ENCODE data around the gene ALDH3A1. TPM values are rescaled to one million over a fixed set of nuclear protein-coding genes. Genes with fewer than 3 reads are reported as not detected.
A peak's percentile ranks its signal among the peaks of the same experiment; 100 is the strongest.

Gene ALDH3A1
- polyA plus RNA-seq, 2 of the 4 experiments (the other 2 are of a cell fraction), result 959 to 1,190 TPM

DNA sequence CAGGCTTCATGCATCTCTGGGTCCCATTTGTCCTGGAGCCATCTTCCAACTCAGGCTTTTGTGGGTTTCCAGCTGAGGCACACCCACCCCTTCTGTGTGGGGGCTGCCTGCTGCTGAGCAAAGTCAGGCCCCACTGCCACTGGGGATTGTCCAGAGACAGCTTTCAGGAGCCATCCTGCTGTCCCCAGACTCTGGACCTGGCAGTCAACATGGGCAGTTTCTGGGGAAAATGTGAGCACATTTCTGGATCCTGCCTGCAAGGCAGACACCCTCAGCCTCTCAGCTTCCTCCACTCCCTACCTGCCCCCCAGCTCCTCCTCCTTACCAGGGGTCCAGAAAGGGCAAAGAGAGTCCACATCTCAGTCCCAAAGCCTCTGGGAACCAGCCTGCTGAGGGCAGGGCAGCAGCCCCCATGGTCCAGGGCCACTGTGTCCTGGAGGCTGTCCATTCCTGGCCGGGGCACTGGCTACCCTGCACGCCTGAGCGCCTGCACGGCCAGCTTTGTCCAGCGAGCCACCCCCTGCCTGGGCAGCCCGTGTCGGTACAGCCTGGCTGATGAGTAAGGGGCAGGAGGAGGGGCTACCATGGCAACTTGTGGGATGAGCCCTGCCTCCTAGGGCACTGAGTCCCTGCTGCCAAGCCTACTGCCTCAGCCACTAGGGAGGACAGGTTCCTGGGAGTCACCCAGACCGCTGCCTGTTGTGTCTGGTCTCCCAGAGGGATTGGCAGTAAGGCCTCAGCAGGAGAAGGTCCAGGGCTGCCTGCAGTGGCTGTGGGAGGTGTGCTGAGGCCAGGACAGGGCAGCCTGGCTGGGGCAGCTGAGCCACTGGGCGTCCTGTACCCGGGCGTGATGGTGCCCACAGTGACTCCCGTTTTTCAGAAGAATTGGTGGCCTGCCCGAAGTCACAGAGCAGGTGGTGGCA lies 31.7 kb downstream of the ALDH3A1 start, which contains the start of gene SLC47A2:
Gene SLC47A2 (minus strand): TSS at position 477 of the 923 bp plus-strand sequence. CDS start 29 bp downstream, at position 448.
- DNase-seq (ENCODE audit: low read depth in 1 of 2, low spot score in 1 of 2), result no peak
- POLR2A ChIA-PET, result no interaction called here

DNA sequence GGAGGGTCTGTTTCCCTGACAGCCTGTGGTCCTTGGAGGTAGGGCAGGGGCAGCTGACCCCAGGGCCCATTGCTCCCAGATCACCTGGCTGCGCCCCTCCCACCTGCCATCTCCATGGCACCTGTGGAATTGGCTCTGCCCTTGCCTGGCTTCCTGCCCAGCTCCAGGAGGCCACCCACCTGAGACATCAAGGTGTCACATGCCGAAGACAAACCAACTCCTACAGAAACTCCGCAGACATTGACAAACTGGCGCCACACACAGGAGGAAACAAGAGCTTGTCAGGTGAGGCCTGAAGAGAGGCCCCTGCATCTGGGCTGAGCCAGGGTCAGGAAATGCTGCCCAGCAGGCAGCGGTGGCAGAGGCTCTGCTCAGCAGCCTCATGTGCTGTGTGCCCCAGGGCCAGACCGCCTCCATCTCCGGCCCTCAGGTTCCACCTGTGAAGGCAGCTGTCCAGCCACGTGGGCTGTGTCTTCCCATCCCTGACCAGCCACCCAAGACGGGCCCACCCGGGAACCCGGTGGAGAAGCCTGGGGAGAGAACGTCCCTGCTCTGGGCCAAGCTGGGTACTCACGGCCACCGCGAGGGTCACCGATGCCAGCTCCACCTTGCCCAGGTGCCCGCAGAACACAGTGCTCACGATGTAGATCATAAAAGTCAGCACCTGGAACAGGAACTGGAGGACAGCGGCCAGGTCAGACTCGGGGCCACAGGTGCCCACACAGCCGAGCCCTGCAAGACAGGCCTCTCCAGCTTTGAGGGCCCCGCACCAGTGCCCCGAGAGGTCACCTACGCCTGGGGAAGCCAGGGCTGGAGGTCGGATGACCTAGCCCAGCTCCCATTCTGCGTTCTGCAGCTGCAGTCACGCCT lies 33.3 kb downstream of the ALDH3A1 start:
- no peak overlapping the region for H3K4me3 ChIP-seq
- ATAC-seq, result no peak
- ChIA-PET CTCF (interaction anchor here (0.7 to 12.9 kb wide), 11 partner anchors 13 to 352 kb away, joined by 3 to 145 read pairs (median 4); partner anchors contain the start of gene B9D1), POLR2A (interaction anchor here (0.5 kb wide), 1 partner anchor 256 kb away, joined by 3 read pairs; no protein-coding TSS in a partner anchor)
- peak overlapping the region in 1 of 2 experiments; percentile 24; a peak in 1 of 6 replicates for H3K27ac ChIP-seq
- no peak overlapping the region for H3K4me2 ChIP-seq
- peaks cover 36% of the 10 kb centered on the region for H3K4me1 ChIP-seq
- H3K9me3 ChIP-seq, result no peaks in the 10 kb centered on the region
- FAIRE-seq, result no peak
- 91% methylated on average over 19 of the region's 27 CpGs for WGBS (ENCODE audit: missing lambda C conversion rate)
- no peak for DNase-seq (ENCODE audit: low read depth in 1 of 2, low spot score in 1 of 2)
- TF ChIP-seq, protein P1, sequence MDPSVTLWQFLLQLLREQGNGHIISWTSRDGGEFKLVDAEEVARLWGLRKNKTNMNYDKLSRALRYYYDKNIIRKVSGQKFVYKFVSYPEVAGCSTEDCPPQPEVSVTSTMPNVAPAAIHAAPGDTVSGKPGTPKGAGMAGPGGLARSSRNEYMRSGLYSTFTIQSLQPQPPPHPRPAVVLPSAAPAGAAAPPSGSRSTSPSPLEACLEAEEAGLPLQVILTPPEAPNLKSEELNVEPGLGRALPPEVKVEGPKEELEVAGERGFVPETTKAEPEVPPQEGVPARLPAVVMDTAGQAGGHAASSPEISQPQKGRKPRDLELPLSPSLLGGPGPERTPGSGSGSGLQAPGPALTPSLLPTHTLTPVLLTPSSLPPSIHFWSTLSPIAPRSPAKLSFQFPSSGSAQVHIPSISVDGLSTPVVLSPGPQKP (IDR thresholded peaks at IDR 0.05; ENCODE audit: low read depth, low read length), result no peak
- no peak for TF ChIP-seq BHLHE40 (IDR thresholded peaks at IDR 0.05; ENCODE audit: low read depth, low read length)
- no peak for TF ChIP-seq TP53 (CRISPR knock-in tag; IDR thresholded peaks at IDR 0.05)
- TF ChIP-seq, protein P2, sequence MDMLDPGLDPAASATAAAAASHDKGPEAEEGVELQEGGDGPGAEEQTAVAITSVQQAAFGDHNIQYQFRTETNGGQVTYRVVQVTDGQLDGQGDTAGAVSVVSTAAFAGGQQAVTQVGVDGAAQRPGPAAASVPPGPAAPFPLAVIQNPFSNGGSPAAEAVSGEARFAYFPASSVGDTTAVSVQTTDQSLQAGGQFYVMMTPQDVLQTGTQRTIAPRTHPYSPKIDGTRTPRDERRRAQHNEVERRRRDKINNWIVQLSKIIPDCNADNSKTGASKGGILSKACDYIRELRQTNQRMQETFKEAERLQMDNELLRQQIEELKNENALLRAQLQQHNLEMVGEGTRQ (IDR thresholded peaks at IDR 0.05), result no peak
- TF ChIP-seq MAFK (IDR thresholded peaks at IDR 0.05; ENCODE audit: partially characterized antibody), result no peak
- TF ChIP-seq, protein P3, sequence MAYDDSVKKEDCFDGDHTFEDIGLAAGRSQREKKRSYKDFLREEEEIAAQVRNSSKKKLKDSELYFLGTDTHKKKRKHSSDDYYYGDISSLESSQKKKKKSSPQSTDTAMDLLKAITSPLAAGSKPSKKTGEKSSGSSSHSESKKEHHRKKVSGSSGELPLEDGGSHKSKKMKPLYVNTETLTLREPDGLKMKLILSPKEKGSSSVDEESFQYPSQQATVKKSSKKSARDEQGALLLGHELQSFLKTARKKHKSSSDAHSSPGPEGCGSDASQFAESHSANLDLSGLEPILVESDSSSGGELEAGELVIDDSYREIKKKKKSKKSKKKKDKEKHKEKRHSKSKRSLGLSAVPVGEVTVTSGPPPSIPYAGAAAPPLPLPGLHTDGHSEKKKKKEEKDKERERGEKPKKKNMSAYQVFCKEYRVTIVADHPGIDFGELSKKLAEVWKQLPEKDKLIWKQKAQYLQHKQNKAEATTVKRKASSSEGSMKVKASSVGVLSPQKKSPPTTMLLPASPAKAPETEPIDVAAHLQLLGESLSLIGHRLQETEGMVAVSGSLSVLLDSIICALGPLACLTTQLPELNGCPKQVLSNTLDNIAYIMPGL (CRISPR knock-in tag; IDR thresholded peaks at IDR 0.05; ENCODE audit: borderline replicate concordance), result no peak
- TF ChIP-seq SREBF2 (IDR thresholded peaks at IDR 0.05), result no peak
- TF ChIP-seq PHF8 (IDR thresholded peaks at IDR 0.05; ENCODE audit: borderline replicate concordance, low read depth), result no peak
- no peak for TF ChIP-seq ZSCAN20 (CRISPR knock-in tag; IDR thresholded peaks at IDR 0.05)

More for the DNA sequence above, 31.7 kb downstream of the ALDH3A1 start, which contains the start of gene SLC47A2:
- Histone ChIP-seq H3K4me3 (no peak within 1 kb of the TSS), H3K9me3 (no peaks in the 10 kb centered on the region), H3K4me1 (peaks cover 52% of the 10 kb centered on the region), H3K27ac (peak within 1 kb of the TSS in 1 of 2 experiments; percentile 82; a peak in 4 of 6 replicates), H3K4me2 (no peak within 1 kb of the TSS)
- TF ChIP-seq FOXS1 (CRISPR knock-in tag; IDR thresholded peaks at IDR 0.05) (no peak), ZFP36 (IDR thresholded peaks at IDR 0.05; ENCODE audit: borderline replicate concordance, partially characterized antibody) (no peak), POLR2A (IDR thresholded peaks at IDR 0.05; ENCODE audit: low read length) (no peak), EHF (CRISPR knock-in tag; IDR thresholded peaks at IDR 0.05) (no peak), KDM1A (IDR thresholded peaks at IDR 0.05; ENCODE audit: low read depth) (no peak), BHLHE40 (IDR thresholded peaks at IDR 0.05; ENCODE audit: low read depth, low read length) (no peak), CHD4 (IDR thresholded peaks at IDR 0.05; ENCODE audit: borderline replicate concordance) (no peak), SREBF2 (IDR thresholded peaks at IDR 0.05) (no peak), RFX5 (IDR thresholded peaks at IDR 0.05) (no peak), ZSCAN20 (CRISPR knock-in tag; IDR thresholded peaks at IDR 0.05) (no peak), FOSL2 (IDR thresholded peaks at IDR 0.05) (no peak), FOSL2 (CRISPR knock-in tag; IDR thresholded peaks at IDR 0.05) (no peak), SMC3 (IDR thresholded peaks at IDR 0.05) (no peak), ZNF302 (CRISPR knock-in tag; IDR thresholded peaks at IDR 0.05) (no peak), PHF8 (IDR thresholded peaks at IDR 0.05; ENCODE audit: borderline replicate concordance, low read depth) (no peak), EP300 (IDR thresholded peaks at IDR 0.05) (no peak), MYC (IDR thresholded peaks at IDR 0.05; ENCODE audit: borderline replicate concordance, low read length) (no peak)
- TF ChIP-seq, protein P4, sequence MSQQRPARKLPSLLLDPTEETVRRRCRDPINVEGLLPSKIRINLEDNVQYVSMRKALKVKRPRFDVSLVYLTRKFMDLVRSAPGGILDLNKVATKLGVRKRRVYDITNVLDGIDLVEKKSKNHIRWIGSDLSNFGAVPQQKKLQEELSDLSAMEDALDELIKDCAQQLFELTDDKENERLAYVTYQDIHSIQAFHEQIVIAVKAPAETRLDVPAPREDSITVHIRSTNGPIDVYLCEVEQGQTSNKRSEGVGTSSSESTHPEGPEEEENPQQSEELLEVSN (IDR thresholded peaks at IDR 0.05; ENCODE audit: borderline replicate concordance, low read depth), result no peak
- TF ChIP-seq, protein P5, sequence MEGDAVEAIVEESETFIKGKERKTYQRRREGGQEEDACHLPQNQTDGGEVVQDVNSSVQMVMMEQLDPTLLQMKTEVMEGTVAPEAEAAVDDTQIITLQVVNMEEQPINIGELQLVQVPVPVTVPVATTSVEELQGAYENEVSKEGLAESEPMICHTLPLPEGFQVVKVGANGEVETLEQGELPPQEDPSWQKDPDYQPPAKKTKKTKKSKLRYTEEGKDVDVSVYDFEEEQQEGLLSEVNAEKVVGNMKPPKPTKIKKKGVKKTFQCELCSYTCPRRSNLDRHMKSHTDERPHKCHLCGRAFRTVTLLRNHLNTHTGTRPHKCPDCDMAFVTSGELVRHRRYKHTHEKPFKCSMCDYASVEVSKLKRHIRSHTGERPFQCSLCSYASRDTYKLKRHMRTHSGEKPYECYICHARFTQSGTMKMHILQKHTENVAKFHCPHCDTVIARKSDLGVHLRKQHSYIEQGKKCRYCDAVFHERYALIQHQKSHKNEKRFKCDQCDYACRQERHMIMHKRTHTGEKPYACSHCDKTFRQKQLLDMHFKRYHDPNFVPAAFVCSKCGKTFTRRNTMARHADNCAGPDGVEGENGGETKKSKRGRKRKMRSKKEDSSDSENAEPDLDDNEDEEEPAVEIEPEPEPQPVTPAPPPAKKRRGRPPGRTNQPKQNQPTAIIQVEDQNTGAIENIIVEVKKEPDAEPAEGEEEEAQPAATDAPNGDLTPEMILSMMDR (IDR thresholded peaks at IDR 0.05), result no peak
- TF ChIP-seq, protein P6, sequence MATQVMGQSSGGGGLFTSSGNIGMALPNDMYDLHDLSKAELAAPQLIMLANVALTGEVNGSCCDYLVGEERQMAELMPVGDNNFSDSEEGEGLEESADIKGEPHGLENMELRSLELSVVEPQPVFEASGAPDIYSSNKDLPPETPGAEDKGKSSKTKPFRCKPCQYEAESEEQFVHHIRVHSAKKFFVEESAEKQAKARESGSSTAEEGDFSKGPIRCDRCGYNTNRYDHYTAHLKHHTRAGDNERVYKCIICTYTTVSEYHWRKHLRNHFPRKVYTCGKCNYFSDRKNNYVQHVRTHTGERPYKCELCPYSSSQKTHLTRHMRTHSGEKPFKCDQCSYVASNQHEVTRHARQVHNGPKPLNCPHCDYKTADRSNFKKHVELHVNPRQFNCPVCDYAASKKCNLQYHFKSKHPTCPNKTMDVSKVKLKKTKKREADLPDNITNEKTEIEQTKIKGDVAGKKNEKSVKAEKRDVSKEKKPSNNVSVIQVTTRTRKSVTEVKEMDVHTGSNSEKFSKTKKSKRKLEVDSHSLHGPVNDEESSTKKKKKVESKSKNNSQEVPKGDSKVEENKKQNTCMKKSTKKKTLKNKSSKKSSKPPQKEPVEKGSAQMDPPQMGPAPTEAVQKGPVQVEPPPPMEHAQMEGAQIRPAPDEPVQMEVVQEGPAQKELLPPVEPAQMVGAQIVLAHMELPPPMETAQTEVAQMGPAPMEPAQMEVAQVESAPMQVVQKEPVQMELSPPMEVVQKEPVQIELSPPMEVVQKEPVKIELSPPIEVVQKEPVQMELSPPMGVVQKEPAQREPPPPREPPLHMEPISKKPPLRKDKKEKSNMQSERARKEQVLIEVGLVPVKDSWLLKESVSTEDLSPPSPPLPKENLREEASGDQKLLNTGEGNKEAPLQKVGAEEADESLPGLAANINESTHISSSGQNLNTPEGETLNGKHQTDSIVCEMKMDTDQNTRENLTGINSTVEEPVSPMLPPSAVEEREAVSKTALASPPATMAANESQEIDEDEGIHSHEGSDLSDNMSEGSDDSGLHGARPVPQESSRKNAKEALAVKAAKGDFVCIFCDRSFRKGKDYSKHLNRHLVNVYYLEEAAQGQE (IDR thresholded peaks at IDR 0.05), result no peak
- CTCF ChIA-PET, result interaction anchor here (1.1 to 12.9 kb wide), 5 partner anchors 12 to 45 kb away, joined by 3 to 145 read pairs (median 5); no protein-coding TSS in a partner anchor
- peak in 1 of 2 experiments; percentile 27; a peak in 3 of 6 replicates for ATAC-seq
- FAIRE-seq, result no peak
- WGBS (ENCODE audit: missing lambda C conversion rate), result 79% methylated on average over 9 of the region's 13 CpGs

Data from A549 (cell line).